HG03378 (cell line): ENCODE results near the gene GRIN2A.

Source experiments
- ATAC-seq: cut with Tn5 transposase; IDR thresholded peaks from one replicate; pipeline ENCODE4 v1.9.1; 2021; ENCODE audit warnings: mild to moderate bottlenecking, moderate library complexity; ENCODE audit not compliant: unreplicated experiment

GRIN2A gene

DNA sequence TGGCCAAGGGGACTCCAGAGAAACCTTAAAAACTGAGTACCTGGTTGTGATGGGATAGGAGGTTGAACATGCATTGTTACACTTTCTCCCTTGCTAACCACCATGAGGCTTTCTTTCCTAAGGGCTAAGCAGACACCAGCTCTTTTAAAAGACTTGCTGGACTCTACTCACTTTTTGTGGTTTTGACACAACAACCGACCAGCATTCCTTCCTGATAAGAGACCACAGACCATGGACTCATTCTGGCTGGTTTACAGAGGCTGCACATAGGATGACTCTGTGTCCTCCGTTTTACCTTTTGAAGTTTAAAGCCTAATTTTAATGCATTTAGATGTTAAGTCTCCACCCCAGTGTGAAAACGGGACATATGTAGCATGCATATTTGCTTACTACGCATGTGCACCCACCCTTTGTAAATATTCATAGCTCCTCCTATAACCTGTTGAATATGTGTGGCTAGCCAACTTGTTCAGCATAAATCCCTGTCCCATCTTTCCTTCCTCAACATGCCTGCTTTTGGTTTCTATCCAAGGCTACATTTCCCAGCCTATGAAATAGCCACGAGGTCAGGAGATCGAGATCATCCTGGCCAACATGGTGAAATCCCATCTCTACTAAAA lies 475.9 kb downstream of the GRIN2A start:
- no peak for ATAC-seq

DNA sequence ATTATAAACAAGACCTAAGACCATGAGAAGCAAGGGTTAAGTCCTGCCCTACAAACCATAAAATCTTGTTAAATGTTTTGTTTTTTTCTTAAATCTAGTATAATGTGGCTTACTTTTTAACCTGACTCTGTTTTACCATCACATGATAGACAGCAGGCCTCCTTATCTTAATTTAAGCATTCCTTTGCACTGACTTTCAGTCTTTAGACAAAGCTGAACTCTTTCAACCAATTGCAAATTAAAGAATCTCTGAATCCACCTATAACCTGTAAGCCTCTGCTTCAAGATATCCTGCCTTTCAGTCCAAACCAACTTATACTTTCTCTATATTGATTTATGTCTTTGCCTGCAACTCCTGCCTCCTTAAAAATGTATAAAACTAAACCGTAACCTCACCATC lies 478.5 kb downstream of the GRIN2A start:
- no peak for ATAC-seq
